Pancreas (tissue), 10 donors: Measurements from ENCODE around the gene CPTP. TPM values are rescaled to one million over a fixed set of nuclear protein-coding genes. Genes with fewer than 3 reads are reported as not detected.

Experiments
- ATAC-seq, 4 donors: fragments of 200-7000 bp; cut with Tn5 transposase; one replicate each; pipeline versions ENCODE4 v1.8.0 to v1.9.1; 2020; ENCODE audit warnings: mild to moderate bottlenecking in 4 of 4, moderate library complexity in 4 of 4
- DNase-seq, 6 donors: peaks; one replicate each; pipeline ENCODE4 v3.0.0-alpha.2; 2020
- FAIRE-seq: peaks from 2 replicates; lab custom pipeline; 2012; peaks lifted over from hg19 to GRCh38; lab: Jason Lieb, UNC
- H3K27ac ChIP-seq, 4 donors: fragments of 200-600 bp; sonication (generic); 1 replicate in 3 of 4; 2 replicates in 1 of 4; pipeline versions ENCODE4 v1.5.0 to v1.8.0; 2020
- H3K27me3 ChIP-seq, 4 donors: fragments of 200-600 bp; one replicate each; pipeline ENCODE4 v1.8.0; 2021
- H3K36me3 ChIP-seq, 3 donors: fragments of 200-600 bp; sonication (generic) in 1 of 3; one replicate each; pipeline versions ENCODE4 v1.5.0 to v1.8.0; 2020 to 2021
- H3K4me1 ChIP-seq, 3 donors: fragments of 200-600 bp; one replicate each; pipeline ENCODE4 v1.8.0; 2021
- H3K4me3 ChIP-seq, 4 donors: fragments of 200-600 bp; sonication (generic) in 2 of 4; one replicate each; pipeline versions ENCODE4 v1.5.0 to v1.8.0; 2020 to 2021
- H3K9me3 ChIP-seq, 4 donors: fragments of 200-600 bp; one replicate each; pipeline ENCODE4 v1.8.0; 2021
- WGBS, 2 donors: extraction: QIAGEN DNeasy Blood & Tissue Kit; methylation state at CpG; one replicate each; pipeline ENCODE4 v1.1.7; 2013; 5-methylcytosine and 5-hydroxymethylcytosine counted together
- intact Hi-C, 3 donors: fragments of 100-400 bp; cut with DNase I; formaldehyde crosslinking; loops; one replicate each; pipeline versions ENCODE4 v1.11.1 to v1.14.2; 2022
- polyA plus RNA-seq, 2 donors: library from polyadenylated mRNA; stranded (reverse); fragments of 200-250 nt; gene quantifications; one replicate each; pipeline ENCODE4 v1.2.3, GENCODE V29; 2013
- total RNA-seq, 6 donors: library from RNA; stranded (reverse); fragmentation: NEBNext Ultra II Directional in 4 of 6; extraction: Animal tissue kit (Norgen Biotek cat#: 25700) in 4 of 6; gene quantifications; one replicate each; pipeline versions ENCODE4 v1.2.1 to v1.2.4, GENCODE V29; 2021 to 2023
- TF ChIP-seq, protein P1 (sequence below), 4 donors: fragments of 200-600 bp; sonication (generic) in 3 of 4; IDR thresholded peaks; one replicate each; pipeline versions ENCODE4 v1.5.0 to v1.8.0; 2021; ENCODE audit warnings: antibody characterized with exemption in 4 of 4
- donor health status: healthy with polysubstance abuse.
- donor health status: DM: no; HTN: no; CAD: no; lungs with moderate emphysema.
- donor health status: DM: no; HTN: no; CAD: no.
- donor health status: control.
- donor health status: control.
- donor health status: Bipolar disorder and iron deficiency.
- donor health status: DM: yes; HTN: yes; CAD: no.
- donor health status: DM: no; HTN: no; CAD: no.
- donor health status: DM: no; HTN: no; CAD: no.
- donor health status: DM: yes; HTN: yes; CAD: no.

The CPTP gene
- total and polyA plus RNA-seq, 8 donors, result 8.0 to 22.0 (median 11.2) TPM

DNA sequence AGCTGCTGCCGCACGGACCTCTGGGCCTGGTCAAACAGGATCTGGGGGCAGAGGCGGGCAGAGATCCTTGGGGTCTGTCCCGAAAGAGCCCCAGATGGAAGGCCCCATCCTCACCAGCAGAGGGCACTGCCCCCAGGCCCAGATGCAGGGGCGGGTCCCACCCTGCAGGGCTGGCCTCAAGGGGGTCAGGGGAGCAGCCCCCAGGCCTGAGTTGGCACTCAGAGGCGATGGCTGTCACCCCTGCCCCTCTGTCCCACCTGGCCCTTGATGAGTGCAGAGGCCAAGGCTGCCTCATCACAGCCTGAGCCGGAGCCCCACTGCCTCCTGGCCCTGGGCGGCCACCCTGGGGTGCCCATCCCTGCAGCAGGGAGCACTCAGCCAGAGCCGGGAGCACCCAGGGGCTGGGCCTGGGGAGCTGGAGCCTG is 22.6 kb upstream of the CPTP start:
- TF ChIP-seq, protein P1, sequence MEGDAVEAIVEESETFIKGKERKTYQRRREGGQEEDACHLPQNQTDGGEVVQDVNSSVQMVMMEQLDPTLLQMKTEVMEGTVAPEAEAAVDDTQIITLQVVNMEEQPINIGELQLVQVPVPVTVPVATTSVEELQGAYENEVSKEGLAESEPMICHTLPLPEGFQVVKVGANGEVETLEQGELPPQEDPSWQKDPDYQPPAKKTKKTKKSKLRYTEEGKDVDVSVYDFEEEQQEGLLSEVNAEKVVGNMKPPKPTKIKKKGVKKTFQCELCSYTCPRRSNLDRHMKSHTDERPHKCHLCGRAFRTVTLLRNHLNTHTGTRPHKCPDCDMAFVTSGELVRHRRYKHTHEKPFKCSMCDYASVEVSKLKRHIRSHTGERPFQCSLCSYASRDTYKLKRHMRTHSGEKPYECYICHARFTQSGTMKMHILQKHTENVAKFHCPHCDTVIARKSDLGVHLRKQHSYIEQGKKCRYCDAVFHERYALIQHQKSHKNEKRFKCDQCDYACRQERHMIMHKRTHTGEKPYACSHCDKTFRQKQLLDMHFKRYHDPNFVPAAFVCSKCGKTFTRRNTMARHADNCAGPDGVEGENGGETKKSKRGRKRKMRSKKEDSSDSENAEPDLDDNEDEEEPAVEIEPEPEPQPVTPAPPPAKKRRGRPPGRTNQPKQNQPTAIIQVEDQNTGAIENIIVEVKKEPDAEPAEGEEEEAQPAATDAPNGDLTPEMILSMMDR (IDR thresholded peaks at IDR 0.05), result peak in 2 of 4 donors; percentile 10 to 16
- Histone ChIP-seq H3K9me3 (no peaks in the 10 kb centered on the region), H3K27ac (no peak overlapping the region), H3K4me1 (peaks cover 7 to 24% (median 21%) of the 10 kb centered on the region in 3 donors), H3K36me3 (no peaks in the 10 kb centered on the region), H3K27me3 (no peaks in the 10 kb centered on the region), H3K4me3 (no peak overlapping the region)
- 90 to 93% methylated on average over 6 to 9 of the region's 9 CpGs for WGBS, 2 donors
- DNase-seq (no peak), ATAC-seq (no peak), FAIRE-seq (no peak)
- intact Hi-C loops, result no loop called here

DNA sequence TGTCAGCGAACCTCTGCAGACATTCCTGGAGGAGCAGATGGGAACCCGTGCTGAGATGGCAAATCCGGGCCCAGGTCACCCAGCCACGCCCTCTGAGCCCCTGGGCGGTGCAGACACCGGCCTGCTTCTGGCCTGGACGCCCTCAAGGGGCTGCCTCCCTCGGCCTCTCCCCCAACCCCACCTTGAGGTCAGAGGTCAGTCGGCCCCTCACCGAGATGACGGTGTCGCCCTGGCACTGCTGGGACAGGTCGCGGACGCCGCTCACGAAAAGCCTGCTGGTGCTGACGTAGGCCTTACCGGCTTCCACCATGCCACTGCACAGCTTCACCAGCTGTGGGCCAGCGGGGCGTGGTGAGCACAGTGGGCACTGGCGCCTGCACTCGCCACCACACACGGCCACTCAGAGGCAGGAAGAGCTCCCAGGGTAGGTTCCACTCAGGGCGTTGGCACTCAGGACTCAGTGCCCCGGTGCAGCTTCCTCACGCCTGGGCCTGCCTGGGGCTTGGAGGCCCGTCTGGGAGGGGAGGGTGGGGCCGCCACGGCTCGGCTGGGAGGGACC is 21.6 kb upstream of the CPTP start:
- no peak for DNase-seq
- intact Hi-C loops, result no loop called here

DNA sequence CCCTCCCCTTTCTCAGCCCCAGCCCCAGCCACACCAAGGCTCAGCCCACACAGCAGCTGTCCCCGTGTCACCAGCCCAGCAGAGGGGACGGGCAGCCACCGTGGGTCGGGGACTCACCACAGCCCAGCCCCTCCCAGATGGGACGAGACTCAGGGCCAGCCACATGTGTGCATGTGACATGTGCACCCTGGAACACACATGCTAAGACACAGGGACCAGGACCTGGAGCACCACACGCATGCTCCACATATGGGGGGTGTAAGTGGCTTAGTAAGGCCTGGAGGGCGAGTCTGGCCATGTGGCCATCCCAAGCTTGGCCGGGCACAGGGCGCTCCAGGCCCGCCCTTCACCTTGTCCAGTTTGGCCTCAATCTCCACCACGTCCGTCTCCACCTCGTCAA is 20.9 kb upstream of the CPTP start:
- FAIRE-seq (no peak), DNase-seq (no peak), ATAC-seq (no peak)
- H3K27me3 ChIP-seq, result no peaks in the 10 kb centered on the region
- 85 to 86% methylated on average over 13 of the region's 13 CpGs for WGBS, 2 donors
- TF ChIP-seq, protein P1 (IDR thresholded peaks at IDR 0.05), result no peak
- H3K4me3 ChIP-seq, result no peak overlapping the region
- intact Hi-C loops, result no loop called here
- peaks cover 7 to 24% (median 22%) of the 10 kb centered on the region in 3 donors for H3K4me1 ChIP-seq
- no peak overlapping the region for H3K27ac ChIP-seq
- H3K36me3 ChIP-seq, result no peaks in the 10 kb centered on the region
- H3K9me3 ChIP-seq, result no peaks in the 10 kb centered on the region

More for the DNA sequence above, 21.6 kb upstream of the CPTP start:
- Histone ChIP-seq H3K9me3 (no peaks in the 10 kb centered on the region), H3K4me1 (peaks cover 7 to 24% (median 22%) of the 10 kb centered on the region in 3 donors), H3K27ac (no peak overlapping the region), H3K27me3 (no peaks in the 10 kb centered on the region), H3K36me3 (no peaks in the 10 kb centered on the region), H3K4me3 (no peak overlapping the region)
- TF ChIP-seq, protein P1 (IDR thresholded peaks at IDR 0.05), result no peak
- 89 to 94% methylated on average over 23 to 31 of the region's 31 CpGs for WGBS, 2 donors
- FAIRE-seq (no peak), ATAC-seq (no peak)

DNA sequence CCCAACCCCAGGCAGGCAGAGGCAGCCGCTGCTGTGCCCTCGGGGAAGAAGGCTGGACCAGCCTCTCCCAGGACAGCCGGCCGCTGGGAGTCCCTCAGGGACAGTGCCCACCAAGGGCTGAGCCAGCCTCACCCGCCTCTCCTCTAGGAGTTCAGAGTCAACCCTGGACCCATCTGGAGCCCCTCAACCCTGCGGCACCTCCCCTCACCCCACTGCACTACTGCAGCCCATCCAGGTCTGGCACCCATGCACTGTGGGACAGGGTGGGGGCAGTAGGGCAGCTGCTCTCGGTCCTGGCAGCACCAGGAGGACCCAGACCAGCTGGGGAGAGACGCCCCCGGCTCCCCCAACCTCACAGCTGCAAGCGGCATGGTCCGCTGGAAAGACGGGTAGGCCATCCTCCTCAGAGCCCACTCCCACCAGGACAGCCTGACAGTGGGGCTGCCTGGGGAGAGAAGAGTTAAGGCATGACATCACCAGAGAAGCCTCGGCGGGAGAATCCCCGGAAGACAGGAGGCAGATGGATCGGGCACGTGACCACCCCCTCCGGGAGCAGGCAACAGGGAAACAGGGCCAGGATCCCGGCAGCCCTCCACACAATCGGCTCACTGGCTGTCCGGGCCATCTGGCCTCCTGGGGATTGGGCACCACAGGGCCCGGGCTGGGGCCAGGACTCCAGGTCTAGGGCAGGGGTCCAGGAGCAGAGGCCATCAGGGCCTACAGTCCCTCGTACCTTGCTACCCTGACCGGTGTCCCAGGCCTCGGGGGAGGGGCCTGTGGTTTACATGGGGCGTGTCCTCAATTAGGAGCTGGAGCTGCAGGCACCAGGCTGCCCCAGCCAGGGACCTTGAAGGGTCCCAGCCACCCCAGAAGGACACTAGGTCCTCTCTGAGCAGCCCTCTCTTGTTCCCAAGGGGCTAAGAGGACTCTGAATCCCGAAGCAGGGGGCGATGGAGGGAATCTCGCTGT is 20.0 kb upstream of the CPTP start:
- no peak for FAIRE-seq
- Histone ChIP-seq H3K36me3 (no peaks in the 10 kb centered on the region), H3K9me3 (no peaks in the 10 kb centered on the region), H3K4me3 (peak overlapping the region in 1 of 4 donors; percentile 92), H3K27me3 (no peaks in the 10 kb centered on the region), H3K4me1 (peaks cover 7 to 26% (median 24%) of the 10 kb centered on the region in 3 donors), H3K27ac (peak overlapping the region; percentile 31 to 73 (median 50))
- DNase-seq, result peak in 3 of 6 donors; percentile 58 to 65 (median 64)
- WGBS, 2 donors, result 54 to 62% methylated on average over 27 to 29 of the region's 29 CpGs
- TF ChIP-seq, protein P1 (IDR thresholded peaks at IDR 0.05), result no peak
- intact Hi-C loops, result no loop called here
- ATAC-seq, result peak in 3 of 4 donors; percentile 3 to 29 (median 5)
